HG03139 (cell line): ENCODE data around the gene RFPL1.

Experiments
- ATAC-seq: cut with Tn5 transposase; IDR thresholded peaks from one replicate; pipeline ENCODE4 v1.9.1; 2021; ENCODE audit not compliant: unreplicated experiment

RFPL1 gene

DNA sequence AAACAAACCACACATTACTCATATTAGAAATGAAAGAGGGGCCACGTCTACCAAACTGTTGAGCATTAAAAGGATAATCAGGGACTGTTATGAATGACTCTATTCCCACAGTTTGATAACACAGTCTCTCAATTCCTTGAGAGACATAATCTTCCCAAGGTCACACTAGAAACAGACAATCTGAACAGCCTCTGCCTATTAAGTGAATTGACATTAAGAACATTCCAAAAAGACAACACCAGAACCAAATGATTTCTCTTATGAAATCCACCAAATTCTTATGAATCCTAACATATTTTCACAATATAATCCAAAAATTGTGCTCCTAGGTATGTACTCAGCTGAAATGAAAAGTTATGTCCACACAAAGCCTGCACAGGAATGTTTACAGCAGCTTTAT, 4.6 kb downstream of the RFPL1 start:
- ATAC-seq: no peak

DNA sequence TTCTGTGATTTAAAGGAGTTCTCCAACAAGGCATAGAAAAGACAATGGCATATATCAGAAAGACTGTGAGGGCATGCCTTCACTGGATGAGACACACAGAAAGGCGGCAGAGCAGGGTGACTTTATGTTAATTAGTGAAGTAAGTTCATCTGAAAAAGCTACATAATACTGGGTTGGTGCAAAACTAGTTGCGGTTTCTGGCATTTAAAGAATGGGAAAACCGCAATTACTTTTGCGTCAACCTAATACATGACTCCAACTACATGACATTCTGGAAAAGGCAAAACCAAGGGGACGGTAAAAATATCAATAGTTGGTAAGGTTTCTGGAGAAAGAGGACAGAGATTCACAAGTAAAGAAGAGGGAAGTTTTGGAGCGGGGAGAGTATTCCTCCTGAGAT, 5.1 kb downstream of the RFPL1 start:
- ATAC-seq: no peak

DNA sequence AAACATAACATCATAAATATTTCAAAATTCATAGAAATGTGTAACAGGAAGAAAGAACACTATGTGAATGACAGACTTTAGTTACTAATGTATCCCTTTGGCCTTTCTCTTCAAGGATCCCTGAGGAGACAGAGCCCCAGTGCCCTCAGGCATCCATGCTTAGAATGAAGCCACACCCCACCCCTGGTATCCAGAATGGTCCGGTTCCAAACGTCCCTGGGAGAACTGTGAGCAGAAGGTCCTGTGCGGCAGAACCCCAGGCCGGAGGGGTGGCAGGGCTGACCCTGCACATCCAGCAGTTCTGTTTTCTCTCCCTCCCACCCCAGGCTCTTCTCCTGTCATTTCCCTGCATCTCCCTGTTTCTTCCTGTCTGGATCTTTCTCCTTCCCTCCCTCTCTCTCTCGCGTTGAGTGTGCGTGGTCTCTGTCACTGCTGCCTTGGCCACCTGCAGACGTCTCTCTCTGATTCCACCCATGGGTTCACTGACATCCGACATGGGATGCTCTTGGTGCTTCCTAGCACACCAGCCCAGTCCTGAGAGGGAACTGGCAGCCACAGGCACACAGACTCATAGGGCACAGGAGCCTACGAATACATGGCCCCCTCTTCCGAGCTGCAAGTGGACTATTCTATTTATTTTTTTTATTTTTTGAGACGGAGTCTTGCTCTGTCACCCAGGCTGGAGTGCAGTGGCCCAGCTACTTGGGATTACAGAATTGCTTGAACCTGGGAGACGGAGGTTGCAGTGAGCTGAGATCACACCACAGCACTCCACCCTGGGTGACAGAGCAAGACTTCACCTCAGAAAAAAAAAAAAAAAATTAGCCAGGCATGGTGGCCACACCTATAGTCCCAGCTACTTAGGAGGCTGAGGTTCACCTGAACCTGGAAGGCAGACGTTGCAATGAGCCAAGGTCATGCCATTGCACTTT, 5.7 kb downstream of the RFPL1 start:
- ATAC-seq: no peak

DNA sequence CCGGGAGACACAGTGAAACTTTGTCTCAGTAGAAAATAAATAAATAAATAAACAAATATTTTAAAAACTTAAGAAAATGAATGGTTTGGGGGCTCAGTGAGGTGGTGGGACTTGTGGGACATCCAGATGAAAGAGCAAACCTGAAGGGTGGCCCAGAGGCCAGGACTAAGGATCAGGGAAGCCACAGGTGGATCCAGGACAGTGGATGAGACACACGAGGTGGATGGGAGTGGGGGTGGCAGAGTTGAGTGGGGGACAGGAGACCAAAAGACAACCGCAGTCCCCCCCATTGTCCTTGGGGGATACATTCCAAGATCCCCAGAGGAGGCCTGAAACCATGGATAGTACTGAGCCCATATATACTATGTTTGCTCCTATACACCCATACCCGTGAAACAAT, 7.1 kb downstream of the RFPL1 start:
- ATAC-seq: no peak

DNA sequence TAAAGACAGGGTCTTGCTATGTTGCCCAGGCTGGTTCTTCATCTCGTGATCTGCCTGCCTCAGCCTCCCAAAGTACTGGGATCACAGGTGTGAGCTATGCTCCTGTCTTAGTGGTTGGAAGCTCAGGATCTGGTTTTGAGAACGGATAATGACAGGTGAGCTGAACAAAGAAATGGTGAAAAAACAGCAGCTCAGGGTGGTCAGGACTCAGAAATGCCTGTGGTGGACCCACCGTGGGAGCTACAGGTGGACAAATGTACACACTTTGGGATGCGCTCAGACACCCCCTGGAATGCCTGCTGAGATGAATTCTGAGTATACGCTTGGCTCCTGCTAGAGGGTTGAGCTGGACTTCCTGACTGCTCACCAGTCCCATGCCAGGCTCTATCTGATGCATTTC, 9.5 kb downstream of the RFPL1 start:
- ATAC-seq: no peak

DNA sequence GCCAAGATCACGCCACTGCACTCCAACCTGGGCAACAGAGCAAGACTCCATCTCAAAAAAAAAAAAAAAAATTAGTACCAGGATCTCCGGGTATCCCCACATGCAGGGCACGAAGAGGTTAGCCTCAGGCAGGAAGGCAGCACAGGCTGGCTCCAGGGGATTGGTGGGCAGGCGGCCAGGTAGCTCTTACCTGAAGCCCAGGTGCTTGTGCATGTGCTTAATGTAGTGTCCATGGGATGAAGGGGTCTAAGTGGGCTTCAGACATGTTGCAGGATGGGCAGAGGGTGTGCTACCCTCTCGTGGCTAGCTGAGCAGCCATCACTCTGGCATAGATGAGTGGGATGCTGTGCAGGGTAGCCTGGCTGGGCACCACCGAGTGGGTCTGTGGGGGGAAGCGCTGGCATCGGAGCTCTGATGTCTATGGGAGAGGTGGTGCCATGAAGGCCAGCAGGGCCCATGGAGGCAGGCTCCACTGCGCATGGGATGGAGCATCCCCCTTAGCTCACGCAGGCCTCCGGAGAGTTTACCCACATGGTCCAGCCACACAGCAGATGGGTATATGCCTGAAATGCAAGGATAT, 11.0 kb downstream of the RFPL1 start:
- ATAC-seq: no peak

DNA sequence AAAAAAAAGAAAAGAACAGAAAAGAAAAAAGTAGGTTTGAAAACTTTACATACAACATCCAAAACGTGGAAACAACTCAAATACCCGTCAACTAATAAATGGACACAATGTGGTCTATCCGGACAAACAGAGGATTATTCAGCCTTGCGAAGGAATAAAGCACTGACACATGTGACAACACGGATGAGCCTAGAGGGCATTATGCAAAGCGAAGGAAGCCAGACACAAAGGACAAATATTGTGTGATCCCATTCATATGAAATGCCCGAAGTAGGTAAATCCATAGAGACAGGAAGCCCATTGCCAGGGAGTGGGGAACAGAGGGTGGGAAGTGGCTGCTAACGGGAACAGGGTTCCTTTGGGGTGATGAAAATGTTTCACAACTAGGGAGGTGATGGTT, 11.8 kb downstream of the RFPL1 start:
- no peak for ATAC-seq

DNA sequence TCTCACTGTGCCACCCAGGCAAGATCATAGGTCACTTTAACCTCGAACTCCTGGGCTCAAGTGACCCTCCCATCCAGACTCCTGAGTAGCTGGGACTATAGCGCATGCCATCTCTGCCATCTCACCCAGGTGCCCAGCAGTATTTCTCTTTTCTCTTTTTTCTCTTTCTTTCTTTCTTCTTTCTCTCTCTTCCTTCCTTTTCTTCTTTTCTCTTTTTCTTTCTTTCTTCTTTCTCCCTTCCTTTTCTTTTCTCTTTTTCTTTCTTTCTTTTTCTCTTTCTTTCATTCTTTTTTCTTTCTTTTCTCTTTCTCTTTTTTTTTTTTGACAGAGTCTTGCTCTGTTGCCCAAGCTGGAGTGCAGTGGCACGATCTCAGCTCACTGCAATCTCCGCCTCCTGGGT, 13.5 kb downstream of the RFPL1 start:
- no peak for ATAC-seq

DNA sequence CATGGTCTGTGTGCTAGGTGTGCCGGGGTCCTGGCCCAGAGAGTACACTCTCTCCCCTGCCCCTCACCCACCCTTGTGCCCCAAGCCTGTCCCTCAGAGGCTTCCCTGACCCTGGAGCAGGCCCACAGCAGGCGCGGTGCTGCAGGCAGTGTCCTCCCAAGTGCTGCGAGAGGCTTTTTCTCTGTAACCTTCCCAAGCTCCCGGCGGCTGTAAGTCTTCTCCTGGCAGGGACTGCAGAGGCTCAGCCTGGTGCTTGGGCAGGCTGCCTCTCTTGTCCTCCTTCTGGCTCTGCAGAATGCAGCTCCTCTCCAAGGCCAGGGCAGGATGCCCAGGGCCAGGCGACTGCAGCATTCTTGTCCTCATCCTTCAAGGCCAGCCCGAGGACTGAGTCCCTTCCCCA, 15.9 kb downstream of the RFPL1 start:
- ATAC-seq: no peak

DNA sequence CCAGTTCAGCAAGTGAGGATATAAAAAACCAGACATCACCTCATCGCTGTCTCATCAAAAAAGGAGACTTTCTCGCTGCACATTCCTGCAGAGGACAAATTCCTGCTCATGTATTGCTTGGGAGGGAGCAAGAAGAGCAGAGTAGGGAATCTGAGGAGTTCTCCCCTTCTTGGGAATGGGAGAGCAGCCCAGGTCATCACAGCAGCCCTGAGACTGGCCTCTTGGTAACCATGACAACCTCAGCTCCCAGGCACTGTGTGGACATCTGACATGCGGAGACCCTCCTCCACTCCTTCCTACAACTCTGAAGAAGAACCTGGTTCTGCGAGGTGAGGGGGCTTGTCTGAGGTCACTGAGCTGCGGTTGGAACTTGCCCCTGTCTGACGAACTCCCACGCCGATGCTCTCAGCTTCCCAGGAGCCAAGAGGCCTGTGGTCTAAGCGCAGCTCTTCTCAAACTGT, 17.9 kb downstream of the RFPL1 start:
- no peak for ATAC-seq

DNA sequence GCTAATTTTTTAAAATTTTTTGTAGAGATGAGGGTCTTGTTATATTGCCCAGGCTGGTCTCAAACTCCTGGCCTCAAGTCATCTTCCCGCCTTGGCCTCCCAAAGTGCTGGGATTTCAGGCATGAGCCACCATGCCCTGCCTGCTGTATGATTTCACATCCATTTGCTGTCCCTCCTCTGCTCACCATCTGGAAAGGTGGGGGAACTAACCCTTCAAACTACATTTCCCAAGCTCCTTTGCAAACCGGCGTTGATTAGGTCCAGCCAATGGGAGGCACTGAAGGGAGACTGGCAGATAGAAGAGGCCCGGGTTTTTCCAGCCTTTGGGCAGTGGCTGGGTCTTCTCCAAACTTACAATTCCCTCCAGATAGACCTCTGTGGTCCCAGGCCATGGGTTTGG, 19.3 kb downstream of the RFPL1 start:
- no peak for ATAC-seq

DNA sequence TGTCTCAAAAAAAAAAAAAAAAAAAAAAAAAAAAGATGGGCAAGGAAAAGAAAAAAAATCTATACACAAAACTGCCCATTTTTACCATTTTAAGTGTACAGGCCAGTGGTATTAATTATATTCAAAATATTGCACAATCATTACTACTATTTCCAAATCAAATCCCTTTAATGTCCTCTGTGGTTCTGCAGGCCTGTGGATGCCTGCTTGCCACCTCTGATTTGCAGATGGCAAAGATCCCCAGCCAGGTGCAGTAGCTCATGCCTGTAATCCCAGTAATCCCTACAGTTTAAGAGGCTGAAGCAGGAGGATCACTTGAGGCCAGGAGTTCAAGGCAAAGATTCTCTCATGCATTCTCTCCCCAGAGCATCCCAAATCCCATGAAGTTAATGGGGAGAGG, 20.2 kb downstream of the RFPL1 start:
- ATAC-seq: no peak

DNA sequence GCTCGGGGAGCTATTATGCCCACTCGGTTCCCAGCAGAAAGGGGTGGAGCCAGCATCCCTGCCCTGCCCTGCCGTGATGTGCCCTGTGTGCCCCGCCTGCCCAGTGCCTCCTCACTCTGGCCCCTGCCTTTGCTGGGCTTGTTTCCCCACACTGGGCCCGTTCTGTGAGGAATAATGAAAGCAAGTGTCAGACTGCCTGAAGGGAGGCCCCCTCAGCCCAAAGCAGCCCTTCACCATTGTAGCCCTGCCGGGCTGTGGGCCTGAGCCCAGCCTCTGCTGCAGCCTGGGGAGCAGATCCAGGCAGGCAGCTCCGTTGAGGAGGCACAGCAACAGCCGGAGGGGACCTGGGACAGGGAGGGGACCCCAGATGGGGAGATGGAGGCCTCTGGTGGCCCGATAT, 21.4 kb downstream of the RFPL1 start:
- ATAC-seq: no peak

DNA sequence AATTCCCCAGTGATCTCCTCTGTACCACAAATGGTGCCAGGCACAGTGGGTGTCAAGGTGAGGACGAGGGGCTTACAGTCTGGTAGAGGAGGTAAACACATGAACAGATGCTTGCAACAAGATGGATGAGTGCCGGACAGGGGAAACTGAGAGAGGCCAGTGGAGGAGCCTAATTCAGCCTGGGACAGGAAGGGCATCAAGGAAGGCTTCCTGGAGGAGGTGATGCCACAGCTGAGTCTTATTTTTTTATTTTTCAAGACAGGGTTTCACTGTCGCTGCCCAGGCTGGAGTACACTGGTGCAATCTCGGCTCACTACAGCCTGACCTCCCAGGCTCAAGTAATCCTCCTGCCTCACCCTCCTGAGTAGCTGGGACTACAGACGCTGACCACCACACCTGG, 22.9 kb downstream of the RFPL1 start:
- no peak for ATAC-seq

DNA sequence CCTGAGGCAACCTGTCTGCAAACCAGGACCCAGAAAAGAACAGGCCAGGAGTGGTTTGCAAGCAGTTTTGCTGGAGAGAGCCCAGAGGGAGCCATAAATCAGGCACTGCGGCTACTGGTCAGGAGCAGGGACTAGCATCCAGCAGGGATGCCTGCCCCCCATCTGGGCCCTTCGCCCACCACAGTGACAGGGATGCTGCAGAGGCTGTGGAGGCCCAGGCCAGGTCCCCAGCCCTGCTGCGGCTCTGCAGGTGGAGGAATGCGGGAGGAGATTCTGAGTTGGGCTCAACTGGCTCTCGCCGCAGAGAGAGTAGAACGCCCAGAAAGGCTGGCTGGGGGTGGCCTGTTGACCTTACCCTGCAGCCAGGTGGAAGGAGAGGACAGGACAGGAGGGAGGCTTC, 25.2 kb downstream of the RFPL1 start:
- ATAC-seq: no peak

DNA sequence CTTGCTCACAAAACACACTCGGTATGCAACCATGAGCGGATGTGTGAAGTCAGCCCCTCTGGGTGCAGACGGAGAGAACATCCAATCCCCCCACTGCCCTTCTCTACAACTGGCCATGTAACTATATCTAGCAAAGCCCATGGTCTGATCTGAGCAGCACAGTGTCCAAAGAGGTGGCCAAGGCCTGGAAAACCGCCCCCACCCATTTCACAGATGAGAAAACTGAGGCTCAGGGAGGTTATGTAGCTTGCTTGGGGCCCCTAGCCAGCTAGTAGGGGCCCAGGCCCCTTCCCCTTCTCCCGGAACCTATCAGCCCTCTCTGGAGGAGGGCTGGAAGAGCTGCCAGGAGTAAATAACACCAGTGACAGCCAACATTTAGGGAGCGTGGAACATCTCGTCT, 26.2 kb downstream of the RFPL1 start:
- ATAC-seq: no peak

DNA sequence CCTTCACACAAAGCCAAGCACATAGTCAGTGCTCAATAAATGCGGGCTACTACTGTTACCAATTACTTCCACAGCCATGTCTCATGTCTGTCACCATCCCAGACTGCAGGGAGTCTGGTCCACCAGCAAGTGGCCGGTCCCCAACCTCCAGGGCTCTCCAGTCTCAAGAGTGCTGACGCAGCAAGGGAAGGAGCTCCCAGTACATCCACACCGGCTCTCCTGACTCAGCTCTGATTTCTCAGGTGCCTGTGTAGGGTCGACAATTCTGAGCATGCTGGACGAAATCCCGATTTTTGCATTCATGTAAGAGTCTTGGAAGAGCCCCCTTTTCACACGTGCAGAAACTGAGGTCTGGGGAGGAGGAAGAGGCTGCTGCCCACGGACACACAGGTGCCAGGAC, 31.4 kb downstream of the RFPL1 start:
- ATAC-seq: no peak

DNA sequence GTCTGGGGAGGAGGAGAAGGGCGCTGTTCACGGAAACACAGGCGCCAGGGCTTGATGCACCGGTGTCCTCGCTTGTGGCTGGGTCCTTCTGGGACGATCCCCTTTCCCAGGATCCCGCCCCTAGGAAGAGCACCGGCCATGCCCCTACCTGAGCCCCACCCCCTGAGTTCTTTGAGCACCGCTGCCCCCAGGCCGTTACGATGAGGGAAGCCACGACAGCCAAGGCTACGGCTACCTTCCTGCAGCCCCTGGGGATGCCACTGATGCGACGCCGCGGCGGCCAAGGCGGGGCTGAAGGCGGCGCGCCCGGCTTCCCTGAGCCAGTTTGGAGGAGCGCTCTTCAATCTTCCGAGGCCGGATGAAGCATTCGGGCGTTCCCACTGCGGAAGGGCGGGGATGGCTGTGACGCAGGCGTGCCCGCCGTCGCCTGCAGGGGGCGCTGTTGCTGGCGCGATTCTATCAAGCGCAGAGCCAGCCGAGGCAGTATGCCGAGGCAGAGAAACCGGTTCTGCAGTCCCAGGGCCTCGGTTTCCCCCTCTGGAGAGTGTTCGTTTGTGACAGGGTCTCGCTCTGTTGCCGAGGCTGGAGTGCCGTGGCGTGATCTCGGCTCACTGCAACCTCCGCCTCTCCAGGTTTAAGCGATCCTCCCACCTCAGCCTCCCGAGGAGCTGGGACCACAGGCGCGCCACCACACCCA, 31.9 kb downstream of the RFPL1 start:
- no peak for ATAC-seq

DNA sequence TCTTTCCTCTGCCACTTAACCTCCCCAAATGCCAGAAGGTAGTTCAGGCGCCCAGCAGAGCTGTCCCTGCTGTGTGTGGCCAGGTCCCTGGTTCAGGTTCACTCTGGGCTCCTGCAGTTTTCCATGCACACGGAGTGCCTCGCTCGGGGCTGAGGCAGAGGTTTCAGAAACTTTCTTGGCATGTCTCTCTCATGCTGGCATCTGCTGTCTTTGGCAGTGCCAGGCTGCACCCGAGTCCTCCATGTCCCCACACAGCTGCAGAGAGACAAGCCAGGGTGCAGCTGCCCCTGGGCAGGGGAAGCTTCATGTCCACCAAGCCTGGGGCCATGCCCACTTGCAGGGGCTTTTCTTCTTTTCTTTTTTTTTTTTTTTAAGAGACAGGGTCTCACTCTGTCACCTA, 34.6 kb downstream of the RFPL1 start:
- ATAC-seq: no peak

DNA sequence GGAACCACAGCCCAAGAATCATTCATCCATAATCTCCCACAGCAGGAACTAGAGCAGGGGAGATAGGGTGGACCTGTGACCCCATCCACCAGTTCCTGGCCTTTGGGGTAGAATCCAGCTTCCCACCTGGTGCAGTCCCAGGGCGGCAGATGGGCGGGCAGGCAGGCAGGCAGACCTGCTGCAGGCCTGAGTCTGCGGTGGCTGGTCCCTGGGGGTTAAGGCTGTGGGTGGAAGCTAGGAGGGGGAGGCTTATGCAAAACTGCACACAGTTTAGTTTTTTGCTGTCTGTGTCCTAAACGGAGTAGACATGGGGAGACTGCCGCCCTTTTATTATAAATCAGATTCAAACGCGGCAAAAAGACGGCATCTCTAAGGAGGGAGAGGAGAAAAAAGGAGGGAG, 37.2 kb downstream of the RFPL1 start:
- peak; percentile 69 for ATAC-seq

DNA sequence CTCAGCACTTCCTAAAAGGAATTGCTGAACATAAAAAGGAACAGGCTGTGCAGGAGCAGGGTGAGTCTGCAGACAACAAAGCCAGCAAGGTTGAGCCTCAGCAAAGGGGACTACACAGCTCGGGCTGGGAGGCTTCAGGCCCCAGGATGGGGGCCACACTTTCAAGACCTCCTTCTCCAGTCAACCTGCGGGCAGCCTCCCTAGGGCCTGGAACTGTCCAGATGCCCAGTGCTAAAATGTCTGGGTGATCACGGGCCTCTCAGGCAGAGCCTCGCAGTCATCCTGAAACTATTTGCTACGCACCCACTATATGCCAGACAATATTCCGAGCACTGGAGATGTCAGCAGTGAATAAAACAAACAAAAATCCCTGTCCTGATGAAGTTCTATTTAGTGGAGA, 37.7 kb downstream of the RFPL1 start:
- no peak for ATAC-seq

DNA sequence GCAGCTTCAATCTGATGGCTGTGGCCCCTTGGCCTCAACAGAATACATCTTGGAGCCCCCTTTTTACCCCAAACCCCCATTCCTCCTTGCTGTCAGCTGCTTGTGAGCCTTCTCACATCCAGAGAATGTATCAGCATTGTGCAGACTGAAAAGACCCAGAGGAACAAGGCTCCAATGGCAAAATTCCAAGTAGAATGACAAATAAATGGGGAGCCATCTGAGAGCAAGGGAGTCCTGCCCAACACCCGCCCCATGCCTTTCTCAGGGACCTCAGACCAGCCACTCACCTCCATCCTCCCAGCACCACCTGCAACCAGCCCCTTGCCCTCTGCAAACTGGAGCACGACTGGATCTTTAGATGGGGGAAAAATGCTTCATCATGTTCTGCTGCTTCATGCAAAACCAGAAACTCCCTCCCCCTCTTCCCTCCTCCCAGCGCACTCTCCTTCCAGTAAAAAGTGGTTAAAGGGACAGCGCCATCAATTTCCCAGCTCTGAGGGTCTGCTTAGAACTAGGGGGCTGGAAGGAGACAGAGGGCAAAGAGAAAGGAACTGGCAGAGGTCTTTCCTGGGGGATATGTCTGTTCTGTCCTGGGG, 39.4 kb downstream of the RFPL1 start:
- ATAC-seq: no peak
